ENCODE data around the gene MOCS3. TPM values are rescaled to one million over a fixed set of nuclear protein-coding genes. Genes with fewer than 3 reads are reported as not detected.

Gene MOCS3
- total RNA-seq, 1 donor from 2014 or later, result 4.3 TPM

GRCh38 chr20:50919567-50919966 lies 39.1 kb upstream of the MOCS3 start:
- peak overlapping the region; percentile 32 for H3K27ac Mint-ChIP-seq (ENCODE audit: unreplicated experiment)
- H3K4me1 Mint-ChIP-seq (ENCODE audit: low read depth), result peaks cover 65% of the 10 kb centered on the region
- no peaks in the 10 kb centered on the region for H3K9me3 Mint-ChIP-seq (ENCODE audit: low read depth)
- H3K27me3 Mint-ChIP-seq (ENCODE audit: low read depth), result no peaks in the 10 kb centered on the region
- no peaks in the 10 kb centered on the region for H3K36me3 Mint-ChIP-seq (ENCODE audit: low read depth)
- H3K4me3 Mint-ChIP-seq (ENCODE audit: unreplicated experiment), result no peak overlapping the region
- TF ChIP-seq CTCF (IDR thresholded peaks at IDR 0.05), result no peak
- no peak for DNase-seq (ENCODE audit: low spot score)

- H3K27ac Mint-ChIP-seq (ENCODE audit: unreplicated experiment), result peak overlapping the region; percentile 66
- no peak for TF ChIP-seq CTCF (IDR thresholded peaks at IDR 0.05)
- no peaks in the 10 kb centered on the region for H3K36me3 Mint-ChIP-seq (ENCODE audit: low read depth)
- no peak overlapping the region for H3K4me3 Mint-ChIP-seq (ENCODE audit: unreplicated experiment)
- DNase-seq (ENCODE audit: low spot score), result no peak
- no peaks in the 10 kb centered on the region for H3K9me3 Mint-ChIP-seq (ENCODE audit: low read depth)
- H3K27me3 Mint-ChIP-seq (ENCODE audit: low read depth), result no peaks in the 10 kb centered on the region
- H3K4me1 Mint-ChIP-seq (ENCODE audit: low read depth), result peaks cover 67% of the 10 kb centered on the region
Measured at GRCh38 chr20:50920997-50921396, 37.6 kb upstream of the MOCS3 start.

GRCh38 chr20:50921803-50922501 lies 36.7 kb upstream of the MOCS3 start:
- Mint-ChIP-seq H3K27ac (ENCODE audit: unreplicated experiment) (peak overlapping the region; percentile 66), H3K36me3 (ENCODE audit: low read depth) (no peaks in the 10 kb centered on the region), H3K27me3 (ENCODE audit: low read depth) (no peaks in the 10 kb centered on the region), H3K4me1 (ENCODE audit: low read depth) (peaks cover 65% of the 10 kb centered on the region), H3K4me3 (ENCODE audit: unreplicated experiment) (no peak overlapping the region), H3K9me3 (ENCODE audit: low read depth) (no peaks in the 10 kb centered on the region)
- TF ChIP-seq CTCF (IDR thresholded peaks at IDR 0.05), result no peak
- DNase-seq (ENCODE audit: low spot score), result no peak

- no peaks in the 10 kb centered on the region for H3K27me3 Mint-ChIP-seq (ENCODE audit: low read depth)
- no peaks in the 10 kb centered on the region for H3K9me3 Mint-ChIP-seq (ENCODE audit: low read depth)
- H3K36me3 Mint-ChIP-seq (ENCODE audit: low read depth), result peaks cover 2% of the 10 kb centered on the region
- H3K4me1 Mint-ChIP-seq (ENCODE audit: low read depth), result peaks cover 73% of the 10 kb centered on the region
- H3K27ac Mint-ChIP-seq (ENCODE audit: unreplicated experiment), result peak overlapping the region; percentile 62
- no peak for TF ChIP-seq CTCF (IDR thresholded peaks at IDR 0.05)
- no peak for DNase-seq (ENCODE audit: low spot score)
- H3K4me3 Mint-ChIP-seq (ENCODE audit: unreplicated experiment), result no peak overlapping the region
Measured at GRCh38 chr20:50924261-50924920, 34.2 kb upstream of the MOCS3 start.

GRCh38 chr20:50926530-50926929 lies 32.1 kb upstream of the MOCS3 start:
- Mint-ChIP-seq H3K4me3 (ENCODE audit: unreplicated experiment) (no peak overlapping the region), H3K4me1 (ENCODE audit: low read depth) (peaks cover 64% of the 10 kb centered on the region), H3K9me3 (ENCODE audit: low read depth) (no peaks in the 10 kb centered on the region), H3K27ac (ENCODE audit: unreplicated experiment) (no peak overlapping the region), H3K27me3 (ENCODE audit: low read depth) (no peaks in the 10 kb centered on the region), H3K36me3 (ENCODE audit: low read depth) (peaks cover 2% of the 10 kb centered on the region)
- no peak for DNase-seq (ENCODE audit: low spot score)
- no peak for TF ChIP-seq CTCF (IDR thresholded peaks at IDR 0.05)

Data from chondrocyte (in vitro differentiated cells).